Mesenchymal stem cell (in vitro differentiated cells and primary cell): ENCODE results near the gene SLAMF7.
"Not testable (repeated sequence)": the region's sequence is repeated elsewhere in the genome, so short reads cannot be mapped to it uniquely, and the experiment has no call there.

Experiments
- DNase-seq: peaks from one replicate; pipeline ENCODE4 v3.0.0-alpha.2; 2013
- H2AFZ ChIP-seq: one replicate; pipeline ENCODE4 v1.6.1; 2013; ENCODE audit warnings: low read depth, mild to moderate bottlenecking, control low read depth, inconsistent platforms, low read length, moderate library complexity
- H2AK5ac ChIP-seq: 2 replicates; pipeline ENCODE4 v1.6.1; 2013; ENCODE audit warnings: low read length, moderate library complexity, mild to moderate bottlenecking, inconsistent platforms; ENCODE audit not compliant: severe bottlenecking
- H2BK120ac ChIP-seq: one replicate; pipeline ENCODE4 v1.6.1; 2013; ENCODE audit warnings: low read depth, mild to moderate bottlenecking, inconsistent platforms, low read length, moderate library complexity
- H2BK12ac ChIP-seq, 2 experiments: one replicate each; pipeline ENCODE4 v1.6.1; 2013; ENCODE audit warnings: inconsistent platforms in 2 of 2, low read length in 2 of 2, mild to moderate bottlenecking in 2 of 2, moderate library complexity in 2 of 2, control low read depth in 1 of 2
- H2BK15ac ChIP-seq: one replicate; pipeline ENCODE4 v1.6.1; 2013; ENCODE audit warnings: mild to moderate bottlenecking, low read depth, inconsistent platforms; ENCODE audit not compliant: poor library complexity, severe bottlenecking
- H2BK5ac ChIP-seq: 2 replicates; pipeline ENCODE4 v1.6.1; 2013; ENCODE audit warnings: low read depth, mild to moderate bottlenecking, low read length, control low read depth, inconsistent platforms; ENCODE audit not compliant: poor library complexity, severe bottlenecking
- H3K14ac ChIP-seq, 2 experiments: one replicate each; pipeline ENCODE4 v1.6.1; 2013; ENCODE audit warnings: inconsistent platforms in 2 of 2, low read length in 2 of 2, control low read depth in 1 of 2, mild to moderate bottlenecking in 1 of 2, moderate library complexity in 1 of 2
- H3K18ac ChIP-seq, 2 experiments: one replicate each; pipeline ENCODE4 v1.6.1; 2013; ENCODE audit warnings: inconsistent platforms in 2 of 2, low read length in 2 of 2, control low read depth in 1 of 2, low read depth in 1 of 2, mild to moderate bottlenecking in 1 of 2
- H3K23ac ChIP-seq, 2 experiments: one replicate each; pipeline ENCODE4 v1.6.1; 2013; ENCODE audit warnings: inconsistent platforms in 2 of 2, low read length in 2 of 2, mild to moderate bottlenecking in 2 of 2, moderate library complexity in 2 of 2, control low read depth in 1 of 2
- H3K27ac ChIP-seq: 2 replicates; pipeline ENCODE4 v1.5.1; 2013; ENCODE audit warnings: mild to moderate bottlenecking, moderate library complexity, low read length, control low read depth, inconsistent platforms; ENCODE audit not compliant: poor library complexity, severe bottlenecking
- H3K27me3 ChIP-seq, 2 experiments: 2 replicates each; pipeline versions ENCODE4 v1.6.1 to v1.7.0; 2013; ENCODE audit warnings: low read length in 2 of 2, mild to moderate bottlenecking in 2 of 2, moderate library complexity in 2 of 2, control low read depth in 1 of 2, inconsistent platforms in 1 of 2; ENCODE audit not compliant: control insufficient read depth in 1 of 2, insufficient read depth in 1 of 2
- H3K36me3 ChIP-seq, 2 experiments: 2 replicates each; pipeline versions ENCODE4 v1.6.1 to v1.7.0; 2013; ENCODE audit warnings: low read length in 2 of 2, control low read depth in 1 of 2, inconsistent platforms in 1 of 2, low read depth in 1 of 2, mild to moderate bottlenecking in 1 of 2; ENCODE audit not compliant: insufficient read depth in 2 of 2, control insufficient read depth in 1 of 2
- H3K4ac ChIP-seq, 2 experiments: one replicate each; pipeline ENCODE4 v1.6.1; 2013; ENCODE audit warnings: inconsistent platforms in 2 of 2, low read length in 2 of 2, mild to moderate bottlenecking in 2 of 2, moderate library complexity in 2 of 2, control low read depth in 1 of 2, low read depth in 1 of 2
- H3K4me1 ChIP-seq: 2 replicates; pipeline ENCODE4 v1.6.1; 2013; ENCODE audit warnings: low read depth, low read length, control low read depth; ENCODE audit not compliant: control insufficient read depth, insufficient read depth
- H3K4me2 ChIP-seq: 2 replicates; pipeline ENCODE4 v1.6.1; 2013; ENCODE audit warnings: low read length, mild to moderate bottlenecking, inconsistent platforms; ENCODE audit not compliant: poor library complexity, severe bottlenecking
- H3K4me3 ChIP-seq, 2 experiments: 2 replicates each; pipeline versions ENCODE4 v1.5.1 to v1.7.0; 2013; ENCODE audit warnings: low read length in 2 of 2, mild to moderate bottlenecking in 2 of 2, control low read depth in 1 of 2, low read depth in 1 of 2; ENCODE audit not compliant: insufficient read depth in 1 of 2
- H3K79me1 ChIP-seq: replicated peaks from 2 replicates; pipeline ENCODE4 v1.6.1; 2013; ENCODE audit warnings: mild to moderate bottlenecking, control low read depth, low read length, inconsistent platforms; ENCODE audit not compliant: poor library complexity, severe bottlenecking
- H3K9ac ChIP-seq: 2 replicates; pipeline ENCODE4 v1.7.0; 2013; ENCODE audit warnings: mild to moderate bottlenecking, low read length, moderate library complexity
- H3K9me3 ChIP-seq: 2 replicates; pipeline ENCODE4 v1.7.0; 2013; ENCODE audit warnings: mild to moderate bottlenecking, low read length; ENCODE audit not compliant: control insufficient read depth
- H4K8ac ChIP-seq: one replicate; pipeline ENCODE4 v1.6.1; 2013; ENCODE audit warnings: inconsistent platforms, mild to moderate bottlenecking, low read length, moderate library complexity
- H4K91ac ChIP-seq: one replicate; pipeline ENCODE4 v1.6.1; 2013; ENCODE audit warnings: mild to moderate bottlenecking, low read length, inconsistent platforms
- WGBS: methylation state at CpG from one replicate; pipeline ENCODE4 v1.1.7; 2013; ENCODE audit warnings: mixed read lengths; 5-methylcytosine and 5-hydroxymethylcytosine counted together

SLAMF7 gene

GRCh38 chr1:160731564-160731963 is 7.5 kb upstream of the SLAMF7 start:
- H2BK5ac ChIP-seq, H3K23ac ChIP-seq, H3K4ac ChIP-seq, H3K4me3 ChIP-seq, H3K4me1 ChIP-seq, H4K8ac ChIP-seq, H3K18ac ChIP-seq, H3K79me1 ChIP-seq, H2AK5ac ChIP-seq, H2BK12ac ChIP-seq, H3K9ac ChIP-seq, H2AFZ ChIP-seq, H4K91ac ChIP-seq, H3K14ac ChIP-seq, H3K4me2 ChIP-seq, H3K36me3 ChIP-seq, DNase-seq, H2BK15ac ChIP-seq, H2BK120ac ChIP-seq, H3K9me3 ChIP-seq, H3K27ac ChIP-seq: not testable (repeated sequence)
- WGBS = 52% methylated on average over 1 of the region's 2 CpGs
- H3K27me3 ChIP-seq = peaks cover 0 to 16% of the 10 kb centered on the region in 2 experiments

- Histone ChIP-seq H2BK120ac (no peak overlapping the region), H3K23ac (no peak overlapping the region), H3K4me3 (no peak overlapping the region), H4K8ac (no peak overlapping the region), H3K18ac (no peak overlapping the region), H3K27me3 (peaks cover 0 to 16% of the 10 kb centered on the region in 2 experiments), H3K27ac (no peak overlapping the region), H2BK5ac (no peak overlapping the region), H3K4ac (no peak overlapping the region), H2AFZ (no peak overlapping the region), H3K79me1 (no peaks in the 10 kb centered on the region), H2BK12ac (no peak overlapping the region), H3K4me2 (no peak overlapping the region), H3K14ac (no peak overlapping the region), H2BK15ac (no peak overlapping the region), H3K4me1 (no peaks in the 10 kb centered on the region), H3K9me3 (no peaks in the 10 kb centered on the region), H2AK5ac (no peak overlapping the region), H4K91ac (no peak overlapping the region), H3K9ac (no peak overlapping the region), H3K36me3 (no peaks in the 10 kb centered on the region)
- no peak for DNase-seq
- WGBS = 83% methylated on average over 1 of the region's 1 CpG
These were observed 7.1 kb upstream of the SLAMF7 start for GRCh38 chr1:160731990-160732389.

- Histone ChIP-seq H2BK12ac (no peak overlapping the region), H3K4me2 (no peak overlapping the region), H3K14ac (no peak overlapping the region), H3K27ac (no peak overlapping the region), H3K4me1 (no peaks in the 10 kb centered on the region), H2AFZ (no peak overlapping the region), H3K79me1 (no peaks in the 10 kb centered on the region), H3K4me3 (no peak overlapping the region), H2AK5ac (no peak overlapping the region), H2BK5ac (no peak overlapping the region), H3K27me3 (peaks cover 0 to 10% of the 10 kb centered on the region in 2 experiments), H3K18ac (no peak overlapping the region), H3K4ac (no peak overlapping the region), H4K91ac (no peak overlapping the region), H4K8ac (no peak overlapping the region), H2BK15ac (no peak overlapping the region), H2BK120ac (no peak overlapping the region), H3K36me3 (no peaks in the 10 kb centered on the region), H3K9me3 (no peaks in the 10 kb centered on the region), H3K23ac (no peak overlapping the region), H3K9ac (no peak overlapping the region)
- DNase-seq = no peak
These were observed 5.1 kb upstream of the SLAMF7 start for GRCh38 chr1:160733898-160734297.

- Histone ChIP-seq H3K9ac (no peak overlapping the region), H3K27me3 (peaks cover 0 to 8% of the 10 kb centered on the region in 2 experiments), H4K8ac (no peak overlapping the region), H3K36me3 (no peaks in the 10 kb centered on the region), H3K4me3 (no peak overlapping the region), H2BK12ac (no peak overlapping the region), H3K9me3 (no peaks in the 10 kb centered on the region), H3K79me1 (no peaks in the 10 kb centered on the region), H3K27ac (no peak overlapping the region), H2AFZ (no peak overlapping the region), H3K4ac (no peak overlapping the region), H3K14ac (no peak overlapping the region), H3K23ac (no peak overlapping the region), H2BK5ac (no peak overlapping the region), H3K18ac (no peak overlapping the region), H2AK5ac (no peak overlapping the region), H2BK15ac (no peak overlapping the region), H4K91ac (no peak overlapping the region), H3K4me1 (no peaks in the 10 kb centered on the region), H3K4me2 (no peak overlapping the region), H2BK120ac (no peak overlapping the region)
- DNase-seq = no peak
These were observed 4.7 kb upstream of the SLAMF7 start for GRCh38 chr1:160734301-160734700.
